HFF-Myc (cell line): ENCODE data around the gene DNMT3B.

Experiments
- DNase-seq: peaks from one replicate; pipeline ENCODE4 v3.0.0-alpha.2; 2011; ENCODE audit warnings: low read depth; ENCODE audit errors: extremely low read depth
- H3K4me3 ChIP-seq: replicated peaks from 2 replicates; pipeline ENCODE4 v1.5.1; 2011; ENCODE audit warnings: low read depth, mild to moderate bottlenecking, control low read depth, low read length
- TF ChIP-seq, protein P1 (sequence below): IDR thresholded peaks from 2 replicates; pipeline ENCODE4 v1.5.1; 2012; ENCODE audit warnings: mild to moderate bottlenecking, low read depth, low read length, control low read depth; ENCODE audit errors: missing control alignments

Gene DNMT3B

DNA sequence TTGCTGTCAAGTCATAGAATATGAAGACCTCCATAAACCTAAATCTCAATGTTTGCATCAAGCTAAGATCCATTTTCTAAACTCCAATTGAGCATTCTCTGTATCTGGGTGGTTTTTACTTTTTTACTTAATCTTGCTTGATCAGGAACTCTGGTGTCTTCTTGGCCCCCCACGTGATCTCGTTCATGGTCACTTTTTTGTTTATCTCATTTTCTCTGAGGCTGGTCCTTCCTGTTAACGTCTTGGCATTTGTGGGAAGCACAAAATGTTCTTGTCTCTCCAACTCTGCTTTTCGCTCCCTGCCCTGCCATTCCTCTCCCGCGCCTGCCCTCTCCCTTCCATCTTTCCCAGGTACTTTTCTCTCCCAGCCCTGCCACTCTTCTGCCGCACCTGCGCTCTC lies 43.5 kb downstream of the DNMT3B start:
- TF ChIP-seq, protein P1, sequence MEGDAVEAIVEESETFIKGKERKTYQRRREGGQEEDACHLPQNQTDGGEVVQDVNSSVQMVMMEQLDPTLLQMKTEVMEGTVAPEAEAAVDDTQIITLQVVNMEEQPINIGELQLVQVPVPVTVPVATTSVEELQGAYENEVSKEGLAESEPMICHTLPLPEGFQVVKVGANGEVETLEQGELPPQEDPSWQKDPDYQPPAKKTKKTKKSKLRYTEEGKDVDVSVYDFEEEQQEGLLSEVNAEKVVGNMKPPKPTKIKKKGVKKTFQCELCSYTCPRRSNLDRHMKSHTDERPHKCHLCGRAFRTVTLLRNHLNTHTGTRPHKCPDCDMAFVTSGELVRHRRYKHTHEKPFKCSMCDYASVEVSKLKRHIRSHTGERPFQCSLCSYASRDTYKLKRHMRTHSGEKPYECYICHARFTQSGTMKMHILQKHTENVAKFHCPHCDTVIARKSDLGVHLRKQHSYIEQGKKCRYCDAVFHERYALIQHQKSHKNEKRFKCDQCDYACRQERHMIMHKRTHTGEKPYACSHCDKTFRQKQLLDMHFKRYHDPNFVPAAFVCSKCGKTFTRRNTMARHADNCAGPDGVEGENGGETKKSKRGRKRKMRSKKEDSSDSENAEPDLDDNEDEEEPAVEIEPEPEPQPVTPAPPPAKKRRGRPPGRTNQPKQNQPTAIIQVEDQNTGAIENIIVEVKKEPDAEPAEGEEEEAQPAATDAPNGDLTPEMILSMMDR = no peak
- no peak for DNase-seq

DNA sequence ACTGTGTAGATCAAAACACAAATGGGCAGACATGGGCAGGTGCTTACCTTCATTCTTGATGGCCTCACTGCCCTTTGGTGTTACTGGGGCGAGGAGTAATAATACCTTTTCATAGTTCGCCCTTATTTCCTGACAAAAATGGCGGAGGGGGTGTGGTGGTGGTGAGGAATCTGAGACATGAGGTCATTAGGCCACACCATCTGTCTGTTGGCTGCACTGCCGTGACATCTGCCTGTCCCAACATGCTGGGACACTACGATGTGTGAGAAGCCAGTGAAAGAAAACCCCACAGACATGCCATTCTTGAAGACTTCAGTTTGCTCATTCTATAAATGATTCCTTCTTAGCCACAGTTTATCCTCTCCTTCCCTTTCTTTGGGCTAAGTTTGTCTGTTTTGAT lies 44.2 kb downstream of the DNMT3B start:
- TF ChIP-seq, protein P1 = no peak
- H3K4me3 ChIP-seq = no peak overlapping the region
- no peak for DNase-seq

More for the DNA sequence above, 43.5 kb downstream of the DNMT3B start:
- H3K4me3 ChIP-seq = no peak overlapping the region

DNA sequence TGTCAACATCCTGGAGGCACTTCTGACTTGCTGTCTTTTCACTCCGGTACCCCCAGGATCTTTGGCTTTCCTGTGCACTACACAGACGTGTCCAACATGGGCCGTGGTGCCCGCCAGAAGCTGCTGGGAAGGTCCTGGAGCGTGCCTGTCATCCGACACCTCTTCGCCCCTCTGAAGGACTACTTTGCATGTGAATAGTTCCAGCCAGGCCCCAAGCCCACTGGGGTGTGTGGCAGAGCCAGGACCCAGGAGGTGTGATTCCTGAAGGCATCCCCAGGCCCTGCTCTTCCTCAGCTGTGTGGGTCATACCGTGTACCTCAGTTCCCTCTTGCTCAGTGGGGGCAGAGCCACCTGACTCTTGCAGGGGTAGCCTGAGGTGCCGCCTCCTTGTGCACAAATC lies 45.5 kb downstream of the DNMT3B start:
- DNase-seq = no peak
- H3K4me3 ChIP-seq = no peak overlapping the region
- TF ChIP-seq, protein P1 = no peak

DNA sequence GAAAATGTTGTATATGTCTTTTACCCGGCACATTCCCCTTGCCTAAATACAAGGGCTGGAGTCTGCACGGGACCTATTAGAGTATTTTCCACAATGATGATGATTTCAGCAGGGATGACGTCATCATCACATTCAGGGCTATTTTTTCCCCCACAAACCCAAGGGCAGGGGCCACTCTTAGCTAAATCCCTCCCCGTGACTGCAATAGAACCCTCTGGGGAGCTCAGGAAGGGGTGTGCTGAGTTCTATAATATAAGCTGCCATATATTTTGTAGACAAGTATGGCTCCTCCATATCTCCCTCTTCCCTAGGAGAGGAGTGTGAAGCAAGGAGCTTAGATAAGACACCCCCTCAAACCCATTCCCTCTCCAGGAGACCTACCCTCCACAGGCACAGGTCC lies 46.3 kb downstream of the DNMT3B start:
- no peak for DNase-seq
- TF ChIP-seq, protein P1 = no peak
- H3K4me3 ChIP-seq = no peak overlapping the region

DNA sequence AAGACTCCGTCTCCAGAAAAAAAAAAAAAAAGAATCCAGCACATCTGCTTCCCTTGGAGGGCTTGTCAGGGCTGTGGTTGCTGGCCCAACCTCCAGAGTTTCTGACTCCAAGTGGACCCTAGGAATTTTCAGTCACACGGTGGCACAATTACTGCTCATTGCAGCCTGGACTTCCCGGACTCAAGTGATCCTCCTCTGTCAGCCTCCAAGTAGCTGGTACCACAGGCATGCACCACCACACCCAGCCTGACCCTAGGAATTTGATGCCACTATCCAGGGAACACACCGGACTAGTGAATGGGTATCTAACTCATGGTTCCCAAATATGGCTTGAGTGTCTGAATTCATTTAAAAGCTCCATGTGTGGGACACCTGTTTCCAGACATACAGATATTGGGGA lies 47.7 kb downstream of the DNMT3B start:
- TF ChIP-seq, protein P1 = no peak
- no peak overlapping the region for H3K4me3 ChIP-seq
- no peak for DNase-seq

DNA sequence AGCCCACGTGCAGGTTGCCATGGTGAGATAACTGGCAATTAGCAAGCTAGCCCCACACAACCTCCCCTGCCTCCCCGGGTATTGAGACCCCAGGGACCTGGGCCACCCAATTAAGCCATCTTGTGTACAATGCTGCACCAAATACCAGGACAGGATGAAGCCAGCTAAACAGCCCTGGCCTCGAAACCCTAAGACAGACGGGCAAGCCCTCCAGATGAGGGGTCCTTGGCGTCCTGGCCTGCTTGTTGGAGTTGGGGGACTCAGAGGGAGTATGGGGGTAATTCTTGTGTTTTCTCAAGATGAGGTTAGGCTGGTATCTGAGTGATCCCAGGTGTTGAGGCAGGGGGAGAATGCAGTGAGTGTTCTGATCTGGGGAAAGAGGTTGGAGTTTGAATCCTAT lies 48.8 kb downstream of the DNMT3B start:
- no peak for DNase-seq
- TF ChIP-seq, protein P1 = no peak
- H3K4me3 ChIP-seq = no peak overlapping the region

DNA sequence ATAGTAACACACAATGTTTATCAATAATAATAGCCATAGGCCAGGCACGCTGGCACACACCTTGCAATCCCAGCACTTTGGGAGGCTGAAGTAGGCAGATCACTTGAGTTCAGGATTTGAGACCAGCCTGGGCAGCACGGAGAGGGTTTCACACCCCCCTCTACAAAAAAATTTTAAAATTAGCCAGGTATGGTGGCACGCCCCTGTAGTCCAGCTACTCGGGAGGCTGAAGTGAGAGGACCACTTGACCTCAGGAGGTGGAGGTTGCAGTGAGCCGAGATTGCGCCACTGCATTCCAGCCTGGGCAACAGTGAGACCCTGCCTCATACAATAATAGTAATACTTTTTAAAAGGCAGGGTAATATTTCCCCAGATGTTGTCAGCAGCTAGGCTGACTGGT lies 49.7 kb downstream of the DNMT3B start:
- DNase-seq = no peak
- TF ChIP-seq, protein P1 = no peak
- no peak overlapping the region for H3K4me3 ChIP-seq
